Esophagus muscularis mucosa (tissue), 4 donors: Measurements from ENCODE around the gene BARX1.

Source experiments
- CTCF ChIP-seq, 3 experiments: fragments of 200-600 bp in 2 of 3; fragments of 450-650 bp in 1 of 3; sonication (generic) in 2 of 3; IDR thresholded peaks; one replicate each; pipeline ENCODE4 v1.5.1; 2017 to 2019; ENCODE audit warnings: antibody characterized with exemption in 3 of 3, mild to moderate bottlenecking in 2 of 3, moderate library complexity in 1 of 3
- EP300 ChIP-seq: sonication (generic); formaldehyde crosslinking; IDR thresholded peaks from one replicate; pipeline ENCODE4 v1.6.1; 2017; ENCODE audit warnings: antibody characterized with exemption
- POLR2A ChIP-seq: fragments of 450-650 bp; IDR thresholded peaks from one replicate; pipeline ENCODE4 v1.6.1; 2017; ENCODE audit warnings: antibody characterized with exemption, moderate library complexity, mild to moderate bottlenecking, low read depth

GRCh38 chr9:93988056-93988455, 32.9 kb upstream of the BARX1 start:
- TF ChIP-seq EP300 (no peak), CTCF (IDR thresholded peaks at IDR 0.05) (no peak), POLR2A (no peak)
